Activated CD4-positive, CD25-positive, alpha-beta regulatory T cell treated with anti-CD3 and anti-CD28 coated beads, Interleukin-2, amount 50 U/mL, for 16 hours (primary cell): Measurements from ENCODE around the gene LIN7A.
"Not testable (repeated sequence)": the region's sequence is repeated elsewhere in the genome, so short reads cannot be mapped to it uniquely, and the experiment has no call there.

Source experiments
- DNase-seq: peaks from one replicate; pipeline ENCODE4 v3.0.0-alpha.2; 2020; ENCODE audit warnings: low read depth, low spot score

Gene LIN7A

GRCh38 chr12:80920006-80920405, 17.7 kb downstream of the LIN7A start:
- no peak for DNase-seq

GRCh38 chr12:80917651-80918050, 20.1 kb downstream of the LIN7A start:
- DNase-seq: no peak

- no peak for DNase-seq
Measured at GRCh38 chr12:80912901-80913770, 24.6 kb downstream of the LIN7A start.

GRCh38 chr12:80909370-80909769, 28.4 kb downstream of the LIN7A start:
- DNase-seq: no peak

- DNase-seq: no peak
Measured at GRCh38 chr12:80902711-80903110, 35.0 kb downstream of the LIN7A start.

- no peak for DNase-seq
Measured at GRCh38 chr12:80901661-80902060, 36.1 kb downstream of the LIN7A start.

GRCh38 chr12:80895240-80895639, 42.5 kb downstream of the LIN7A start:
- no peak for DNase-seq

GRCh38 chr12:80894179-80894578, 43.6 kb downstream of the LIN7A start:
- DNase-seq: no peak

- no peak for DNase-seq
Measured at GRCh38 chr12:80892597-80893445, 44.9 kb downstream of the LIN7A start.

- DNase-seq: no peak
Measured at GRCh38 chr12:80884651-80885050, 53.1 kb downstream of the LIN7A start.

- no peak for DNase-seq
Measured at GRCh38 chr12:80881106-80881505, 56.6 kb downstream of the LIN7A start.

- not testable (repeated sequence) for DNase-seq
Measured at GRCh38 chr12:80878452-80878851, 59.3 kb downstream of the LIN7A start.

GRCh38 chr12:80877721-80878265, 59.9 kb downstream of the LIN7A start:
- DNase-seq: no peak

GRCh38 chr12:80872053-80872452, 65.7 kb downstream of the LIN7A start:
- no peak for DNase-seq

GRCh38 chr12:80869264-80869663, 68.5 kb downstream of the LIN7A start:
- no peak for DNase-seq

- no peak for DNase-seq
Measured at GRCh38 chr12:80868576-80868975, 69.2 kb downstream of the LIN7A start.

- DNase-seq: no peak
Measured at GRCh38 chr12:80867941-80868340, 69.8 kb downstream of the LIN7A start.

- DNase-seq: no peak
Measured at GRCh38 chr12:80864046-80864735, 73.5 kb downstream of the LIN7A start.

- DNase-seq: no peak
Measured at GRCh38 chr12:80862531-80862930, 75.2 kb downstream of the LIN7A start.

GRCh38 chr12:80861641-80862378, 75.9 kb downstream of the LIN7A start:
- no peak for DNase-seq

- no peak for DNase-seq
Measured at GRCh38 chr12:80860928-80861327, 76.8 kb downstream of the LIN7A start.
